HG02678 (cell line): ENCODE data around the gene DIAPH3.
"Not testable (repeated sequence)": the region's sequence is repeated elsewhere in the genome, so short reads cannot be mapped to it uniquely, and the experiment has no call there.

Source experiments
- ATAC-seq: cut with Tn5 transposase; IDR thresholded peaks from one replicate; pipeline ENCODE4 v1.9.1; 2021; ENCODE audit warnings: mild to moderate bottlenecking, moderate library complexity; ENCODE audit not compliant: unreplicated experiment

The DIAPH3 gene

GRCh38 chr13:60099631-60100420 lies 63.9 kb downstream of the DIAPH3 start:
- ATAC-seq: no peak

GRCh38 chr13:60095300-60095699 lies 68.4 kb downstream of the DIAPH3 start:
- no peak for ATAC-seq

GRCh38 chr13:60094385-60095088 lies 69.2 kb downstream of the DIAPH3 start:
- ATAC-seq: no peak

- no peak for ATAC-seq
Measured at GRCh38 chr13:60093425-60094019, 70.2 kb downstream of the DIAPH3 start.

GRCh38 chr13:60091573-60091972 lies 72.2 kb downstream of the DIAPH3 start:
- no peak for ATAC-seq

GRCh38 chr13:60090574-60090973 lies 73.2 kb downstream of the DIAPH3 start:
- ATAC-seq: no peak

GRCh38 chr13:60083780-60084179 lies 79.9 kb downstream of the DIAPH3 start:
- ATAC-seq: not testable (repeated sequence)

- ATAC-seq: no peak
Measured at GRCh38 chr13:60080850-60081249, 82.9 kb downstream of the DIAPH3 start.

GRCh38 chr13:60078226-60078625 lies 85.5 kb downstream of the DIAPH3 start:
- ATAC-seq: no peak

GRCh38 chr13:60075850-60076249 lies 87.9 kb downstream of the DIAPH3 start:
- ATAC-seq: no peak

GRCh38 chr13:60074397-60074796 lies 89.3 kb downstream of the DIAPH3 start:
- no peak for ATAC-seq

GRCh38 chr13:60066226-60066625 lies 97.5 kb downstream of the DIAPH3 start:
- no peak for ATAC-seq

GRCh38 chr13:60062502-60062901 lies 101.2 kb downstream of the DIAPH3 start:
- no peak for ATAC-seq

GRCh38 chr13:60061737-60062136 lies 102.0 kb downstream of the DIAPH3 start:
- no peak for ATAC-seq

- no peak for ATAC-seq
Measured at GRCh38 chr13:60051754-60052285, 111.9 kb downstream of the DIAPH3 start.

GRCh38 chr13:60048353-60048752 lies 115.4 kb downstream of the DIAPH3 start:
- ATAC-seq: not testable (repeated sequence)

- no peak for ATAC-seq
Measured at GRCh38 chr13:60047918-60048317, 115.8 kb downstream of the DIAPH3 start.

GRCh38 chr13:60044321-60044720 lies 119.4 kb downstream of the DIAPH3 start:
- no peak for ATAC-seq

GRCh38 chr13:60043262-60043661 lies 120.5 kb downstream of the DIAPH3 start:
- no peak for ATAC-seq

- ATAC-seq: not testable (repeated sequence)
Measured at GRCh38 chr13:60040668-60041067, 123.1 kb downstream of the DIAPH3 start.

- ATAC-seq: no peak
Measured at GRCh38 chr13:60035874-60036273, 127.9 kb downstream of the DIAPH3 start.

GRCh38 chr13:60032851-60033250 lies 130.9 kb downstream of the DIAPH3 start:
- ATAC-seq: no peak
